Fibroblast of the aortic adventitia (primary cell): ENCODE data around the gene FDPS. TPM values are rescaled to one million over a fixed set of nuclear protein-coding genes. Genes with fewer than 3 reads are reported as not detected.

Experiments
- DNase-seq: peaks from one replicate; pipeline ENCODE4 v3.0.0-alpha.2; 2010; ENCODE audit warnings: low read depth
- H3K4me3 ChIP-seq: 2 replicates; pipeline ENCODE4 v1.5.1; 2011; ENCODE audit warnings: low read depth, mild to moderate bottlenecking, control low read depth, low read length, moderate library complexity
- total RNA-seq: library from RNA; depleted of rRNA; stranded (reverse); fragments of >200 nt; gene quantifications from 2 replicates; pipeline ENCODE4 v1.2.3, GENCODE V29; 2012; ENCODE audit warnings: low replicate concordance
- TF ChIP-seq, protein P1 (sequence below): IDR thresholded peaks from 2 replicates; pipeline ENCODE4 v1.5.1; 2011; ENCODE audit warnings: mild to moderate bottlenecking, low read length, control low read depth, inconsistent platforms; ENCODE audit not compliant: insufficient read depth

The FDPS gene
- total RNA-seq, 1 donor, result 153 TPM

DNA sequence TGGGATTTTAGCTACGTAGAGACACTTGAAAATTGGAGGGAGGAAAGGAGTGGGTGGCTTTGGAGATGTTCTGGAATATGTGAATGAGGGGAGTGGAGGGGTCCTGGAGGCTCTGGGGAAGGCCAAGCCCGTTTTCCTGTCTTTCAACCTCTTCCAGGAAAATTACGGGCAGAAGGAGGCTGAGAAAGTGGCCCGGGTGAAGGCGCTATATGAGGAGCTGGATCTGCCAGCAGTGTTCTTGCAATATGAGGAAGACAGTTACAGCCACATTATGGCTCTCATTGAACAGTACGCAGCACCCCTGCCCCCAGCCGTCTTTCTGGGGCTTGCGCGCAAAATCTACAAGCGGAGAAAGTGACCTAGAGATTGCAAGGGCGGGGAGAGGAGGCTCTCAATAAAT is 11.6 kb downstream of the FDPS start:
- no peak for DNase-seq
- H3K4me3 ChIP-seq, result peak overlapping the region; percentile 93
- TF ChIP-seq, protein P1, sequence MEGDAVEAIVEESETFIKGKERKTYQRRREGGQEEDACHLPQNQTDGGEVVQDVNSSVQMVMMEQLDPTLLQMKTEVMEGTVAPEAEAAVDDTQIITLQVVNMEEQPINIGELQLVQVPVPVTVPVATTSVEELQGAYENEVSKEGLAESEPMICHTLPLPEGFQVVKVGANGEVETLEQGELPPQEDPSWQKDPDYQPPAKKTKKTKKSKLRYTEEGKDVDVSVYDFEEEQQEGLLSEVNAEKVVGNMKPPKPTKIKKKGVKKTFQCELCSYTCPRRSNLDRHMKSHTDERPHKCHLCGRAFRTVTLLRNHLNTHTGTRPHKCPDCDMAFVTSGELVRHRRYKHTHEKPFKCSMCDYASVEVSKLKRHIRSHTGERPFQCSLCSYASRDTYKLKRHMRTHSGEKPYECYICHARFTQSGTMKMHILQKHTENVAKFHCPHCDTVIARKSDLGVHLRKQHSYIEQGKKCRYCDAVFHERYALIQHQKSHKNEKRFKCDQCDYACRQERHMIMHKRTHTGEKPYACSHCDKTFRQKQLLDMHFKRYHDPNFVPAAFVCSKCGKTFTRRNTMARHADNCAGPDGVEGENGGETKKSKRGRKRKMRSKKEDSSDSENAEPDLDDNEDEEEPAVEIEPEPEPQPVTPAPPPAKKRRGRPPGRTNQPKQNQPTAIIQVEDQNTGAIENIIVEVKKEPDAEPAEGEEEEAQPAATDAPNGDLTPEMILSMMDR, result no peak

DNA sequence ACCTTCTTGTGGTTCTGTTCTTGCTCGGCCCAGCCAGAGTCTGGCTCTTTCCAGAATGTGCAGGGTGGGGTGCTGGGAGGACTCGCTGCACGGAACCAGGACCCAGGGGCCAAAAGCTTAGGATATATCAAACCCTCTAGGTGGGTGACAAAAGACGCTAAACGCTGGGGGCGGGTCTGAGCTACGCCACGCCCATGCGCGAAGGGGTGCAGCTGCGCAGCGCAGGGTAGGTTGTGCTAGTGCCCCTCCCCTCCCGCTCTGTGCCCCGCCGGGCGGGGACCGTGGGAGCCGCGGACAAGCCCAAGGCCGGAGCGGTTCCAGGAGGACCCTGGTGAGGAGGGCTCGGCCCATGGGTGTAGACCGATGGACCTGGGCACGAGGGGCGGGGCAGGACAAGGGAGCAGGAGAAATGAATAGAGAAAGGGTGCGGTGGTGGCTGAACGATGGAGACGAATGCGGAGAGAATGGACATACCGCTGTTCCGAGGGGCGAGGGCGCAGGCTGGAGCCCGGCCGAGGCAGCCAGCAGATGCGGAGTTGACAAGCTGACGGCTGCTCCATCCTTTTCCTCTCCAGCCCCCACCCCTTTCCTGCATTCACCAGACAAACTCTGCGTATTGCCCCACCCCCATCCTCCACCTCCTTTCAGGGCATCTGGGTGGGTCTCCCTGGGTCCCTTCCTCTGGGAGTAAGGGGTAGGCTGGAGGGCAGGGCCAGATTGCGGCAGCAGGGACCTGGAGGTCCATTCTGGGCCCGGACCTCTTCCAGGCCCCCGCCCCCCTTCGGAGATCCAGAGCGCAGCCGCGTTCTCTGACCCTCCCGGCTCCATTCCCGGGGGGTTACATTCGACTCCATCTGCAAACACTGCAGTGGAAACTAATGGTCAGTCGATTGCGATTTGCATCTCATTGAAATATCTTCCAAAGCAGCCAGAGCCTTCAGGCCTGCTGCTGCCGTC is 12.3 kb downstream of the FDPS start, which contains the start of gene RUSC1:
Gene RUSC1, plus strand, starts transcription at position 234 of the 957 bp plus-strand sequence. CDS start 880 bp downstream, outside the sequence.
- peak; percentile 56 for DNase-seq

DNA sequence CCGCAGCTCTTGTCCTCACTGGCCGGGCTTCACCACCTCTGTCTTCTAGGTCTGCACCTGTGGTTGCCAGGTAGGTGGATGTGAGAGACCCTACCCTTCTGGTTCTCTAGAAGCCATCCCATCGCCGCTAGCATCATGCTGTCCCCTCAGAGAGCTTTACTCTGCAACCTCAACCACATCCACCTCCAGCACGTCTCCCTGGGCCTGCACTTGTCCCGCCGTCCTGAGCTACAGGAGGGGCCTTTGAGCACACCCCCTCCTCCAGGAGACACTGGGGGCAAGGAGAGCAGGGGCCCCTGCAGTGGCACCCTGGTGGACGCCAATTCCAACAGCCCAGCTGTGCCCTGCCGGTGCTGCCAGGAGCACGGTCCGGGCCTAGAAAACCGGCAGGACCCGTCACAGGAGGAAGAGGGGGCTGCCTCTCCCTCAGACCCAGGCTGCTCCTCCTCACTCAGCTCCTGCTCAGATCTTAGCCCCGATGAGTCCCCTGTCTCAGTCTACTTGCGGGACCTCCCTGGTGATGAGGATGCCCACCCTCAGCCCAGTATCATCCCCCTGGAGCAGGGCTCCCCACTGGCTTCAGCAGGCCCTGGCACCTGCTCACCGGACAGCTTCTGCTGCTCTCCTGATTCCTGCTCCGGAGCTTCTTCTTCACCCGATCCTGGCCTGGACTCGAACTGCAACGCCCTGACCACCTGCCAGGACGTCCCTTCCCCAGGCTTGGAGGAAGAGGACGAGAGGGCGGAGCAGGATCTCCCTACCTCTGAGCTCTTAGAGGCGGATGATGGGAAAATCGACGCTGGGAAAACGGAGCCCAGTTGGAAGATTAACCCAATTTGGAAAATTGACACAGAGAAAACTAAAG is 13.2 kb downstream of the FDPS start:
- DNase-seq, result no peak
- TF ChIP-seq, protein P1, result no peak
- H3K4me3 ChIP-seq, result peak overlapping the region; percentile 93

More for the DNA sequence above, 12.3 kb downstream of the FDPS start, which contains the start of gene RUSC1:
- peak within 1 kb of the TSS; percentile 93 for H3K4me3 ChIP-seq
- TF ChIP-seq, protein P1, result no peak

GRCh38 chr1:155322571-155322952 is 13.9 kb downstream of the FDPS start:
- TF ChIP-seq, protein P1, result no peak

DNA sequence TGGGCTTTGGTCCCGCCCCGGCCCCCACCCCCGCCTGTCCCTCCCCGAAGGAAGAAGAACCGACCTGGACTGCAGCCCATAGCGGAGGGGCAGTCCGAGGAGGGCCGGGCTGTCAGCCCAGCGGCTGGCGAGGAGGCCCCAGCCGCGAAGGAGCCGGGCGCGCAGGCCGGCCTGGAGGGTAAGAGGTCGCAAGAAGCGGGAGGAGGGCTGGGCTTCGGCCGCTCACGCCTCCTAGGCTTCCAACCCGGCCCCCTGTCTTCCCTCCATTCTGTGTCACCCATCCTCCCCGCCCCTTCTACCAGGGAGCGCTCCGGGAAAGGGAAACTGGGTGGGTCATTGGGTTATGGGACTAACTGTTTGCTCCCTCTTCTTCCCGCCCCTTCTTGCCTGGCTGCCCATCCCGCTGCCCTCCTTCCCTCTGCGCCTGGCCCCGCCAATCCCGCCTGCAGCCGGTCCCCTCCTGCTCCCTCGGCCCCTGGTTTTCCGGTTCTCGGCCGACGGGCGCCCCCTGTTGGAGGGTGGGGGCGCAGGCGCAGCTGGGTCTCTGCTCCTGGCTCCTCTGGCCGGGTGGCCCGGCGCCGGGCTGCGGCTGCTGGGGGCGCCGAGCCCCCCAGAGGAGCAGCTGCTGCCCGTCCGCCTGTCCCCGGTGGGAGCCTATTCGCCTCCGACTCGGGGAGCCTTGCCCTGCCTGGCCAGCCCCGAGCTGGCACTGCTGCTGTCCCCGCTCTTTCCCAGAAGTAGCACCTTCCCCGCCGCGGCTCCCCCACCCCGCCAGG is 14.5 kb downstream of the FDPS start:
- peak; percentile 94 for DNase-seq
- TF ChIP-seq, protein P1, result peak; percentile 84

More at GRCh38 chr1:155322571-155322952, 13.9 kb downstream of the FDPS start:
- peak; percentile 39 for DNase-seq
- peak overlapping the region; percentile 93 for H3K4me3 ChIP-seq

GRCh38 chr1:155323729-155324036 is 15.0 kb downstream of the FDPS start:
- TF ChIP-seq, protein P1, result no peak
- H3K4me3 ChIP-seq, result peak overlapping the region; percentile 93
- DNase-seq, result peak; percentile 94

More for the DNA sequence above, 14.5 kb downstream of the FDPS start:
- peak overlapping the region; percentile 93 for H3K4me3 ChIP-seq
